GM20000 (cell line): ENCODE data around the gene FOXD1.
"Not testable (repeated sequence)": the region's sequence is repeated elsewhere in the genome, so short reads cannot be mapped to it uniquely, and the experiment has no call there.

Source experiments
- DNase-seq: peaks from one replicate; pipeline ENCODE4 v3.0.0; 2012; ENCODE audit warnings: low spot score
- CTCF ChIP-seq: IDR thresholded peaks from 2 replicates; pipeline ENCODE4 v1.5.1; 2012; ENCODE audit warnings: mild to moderate bottlenecking, control low read depth; ENCODE audit errors: extremely low read depth, missing control alignments

FOXD1 gene

GRCh38 chr5:73490088-73490487, 41.5 kb upstream of the FOXD1 start:
- DNase-seq, result no peak
- no peak for TF ChIP-seq CTCF

GRCh38 chr5:73488806-73489205, 40.2 kb upstream of the FOXD1 start:
- DNase-seq, result no peak

GRCh38 chr5:73487815-73488214, 39.2 kb upstream of the FOXD1 start:
- no peak for DNase-seq

More at GRCh38 chr5:73488806-73489205, 40.2 kb upstream of the FOXD1 start:
- TF ChIP-seq CTCF, result no peak

GRCh38 chr5:73487257-73487656, 38.7 kb upstream of the FOXD1 start:
- DNase-seq, result not testable (repeated sequence)

More at GRCh38 chr5:73487815-73488214, 39.2 kb upstream of the FOXD1 start:
- no peak for TF ChIP-seq CTCF

- no peak for DNase-seq
- TF ChIP-seq CTCF, result no peak
Measured at GRCh38 chr5:73486119-73486899, 37.7 kb upstream of the FOXD1 start.

GRCh38 chr5:73485715-73486114, 37.1 kb upstream of the FOXD1 start:
- no peak for TF ChIP-seq CTCF
- no peak for DNase-seq

- no peak for DNase-seq
- TF ChIP-seq CTCF, result no peak
Measured at GRCh38 chr5:73484511-73484910, 35.9 kb upstream of the FOXD1 start.

GRCh38 chr5:73483676-73484075, 35.1 kb upstream of the FOXD1 start:
- DNase-seq, result no peak
- TF ChIP-seq CTCF, result no peak
